ENCODE data around the gene RHOD. TPM values are rescaled to one million over a fixed set of nuclear protein-coding genes. Genes with fewer than 3 reads are reported as not detected.

RHOD gene
- total and polyA plus RNA-seq, 10 of the 15 experiments (the other 5 are each of a cell fraction or from before 2014, with no cell fraction given), result 0.15 to 2.6 (median 1.9) TPM; not detected in 2

GRCh38 chr11:67113231-67113721, 56.6 kb downstream of the RHOD start (continued):
- TF ChIP-seq E4F1 (IDR thresholded peaks at IDR 0.05; ENCODE audit: borderline replicate concordance, partially characterized antibody) (no peak), ZNF622 (IDR thresholded peaks at IDR 0.05) (no peak), CHD4 (IDR thresholded peaks at IDR 0.05) (no peak), POLR2AphosphoS2 (IDR thresholded peaks at IDR 0.05; ENCODE audit: low read depth, low read length) (no peak), BCL11A (IDR thresholded peaks at IDR 0.05; ENCODE audit: low read depth, low read length) (no peak), CBFB (IDR thresholded peaks at IDR 0.05; ENCODE audit: low read depth) (no peak), IKZF1 (conservative IDR thresholded peaks at IDR 0.05) (peak; percentile 44; the same call in 1 of the 2 replicates), TAF1 (IDR thresholded peaks at IDR 0.05; ENCODE audit: borderline replicate concordance, low read depth, low read length) (no peak), MEF2A (IDR thresholded peaks at IDR 0.05; ENCODE audit: insufficient read depth, low read depth, low read length) (no peak), MAX (IDR thresholded peaks at IDR 0.05; ENCODE audit: low read depth, low read length) (0 out of 2 replicates have a peak, but pooled peaks have one; percentile 22)
